Panc1 (cell line): ENCODE results near the gene SAMD1.

ENCODE experiments used
- CTCF ChIP-seq: fragments of 450-650 bp; IDR thresholded peaks from 2 replicates; pipeline ENCODE4 v1.5.1; 2017; ENCODE audit warnings: mild to moderate bottlenecking
- POLR2AphosphoS5 ChIP-seq: IDR thresholded peaks from 2 replicates; pipeline ENCODE4 v1.6.1; 2012; ENCODE audit warnings: mild to moderate bottlenecking, low read depth, low read length, moderate library complexity
- SIN3A ChIP-seq: IDR thresholded peaks from 2 replicates; pipeline ENCODE4 v1.6.1; 2012; ENCODE audit warnings: low read depth, mild to moderate bottlenecking, low read length, moderate library complexity, borderline replicate concordance; ENCODE audit not compliant: insufficient read depth
- TCF7L2 ChIP-seq: IDR thresholded peaks from 2 replicates; pipeline ENCODE4 v1.6.1; 2011; ENCODE audit warnings: mild to moderate bottlenecking, low read depth, low read length, inconsistent platforms
- TF ChIP-seq, protein P1 (sequence below), 2 experiments: IDR thresholded peaks; 2 replicates each; pipeline ENCODE4 v1.6.1; 2011 to 2012; ENCODE audit warnings: low read depth in 2 of 2, control low read depth in 1 of 2, low read length in 1 of 2, mild to moderate bottlenecking in 1 of 2, moderate library complexity in 1 of 2; ENCODE audit not compliant: insufficient read depth in 1 of 2

DNA sequence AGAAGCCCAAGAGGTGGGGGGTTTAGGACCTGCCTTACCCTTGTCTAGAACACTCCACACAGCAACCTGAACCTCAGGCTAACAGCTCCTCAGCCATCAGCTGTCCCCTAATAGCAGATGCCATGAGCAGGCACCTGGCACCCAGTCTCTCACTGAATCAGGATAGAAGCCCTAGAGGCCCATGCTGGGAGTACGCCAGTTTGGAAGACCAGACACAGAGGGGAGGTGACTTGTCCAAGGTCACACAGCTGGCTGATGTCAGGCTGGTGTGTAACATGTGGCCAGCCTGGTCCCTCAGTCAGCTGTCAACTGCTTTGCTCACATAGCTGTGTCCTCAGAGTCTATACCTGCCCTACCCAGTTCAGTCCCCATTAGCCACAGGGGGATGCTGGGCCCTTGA lies 12.8 kb upstream of the SAMD1 start:
- TF ChIP-seq CTCF (no peak), POLR2AphosphoS5 (no peak), SIN3A (no peak), TCF7L2 (no peak)
- TF ChIP-seq, protein P1, sequence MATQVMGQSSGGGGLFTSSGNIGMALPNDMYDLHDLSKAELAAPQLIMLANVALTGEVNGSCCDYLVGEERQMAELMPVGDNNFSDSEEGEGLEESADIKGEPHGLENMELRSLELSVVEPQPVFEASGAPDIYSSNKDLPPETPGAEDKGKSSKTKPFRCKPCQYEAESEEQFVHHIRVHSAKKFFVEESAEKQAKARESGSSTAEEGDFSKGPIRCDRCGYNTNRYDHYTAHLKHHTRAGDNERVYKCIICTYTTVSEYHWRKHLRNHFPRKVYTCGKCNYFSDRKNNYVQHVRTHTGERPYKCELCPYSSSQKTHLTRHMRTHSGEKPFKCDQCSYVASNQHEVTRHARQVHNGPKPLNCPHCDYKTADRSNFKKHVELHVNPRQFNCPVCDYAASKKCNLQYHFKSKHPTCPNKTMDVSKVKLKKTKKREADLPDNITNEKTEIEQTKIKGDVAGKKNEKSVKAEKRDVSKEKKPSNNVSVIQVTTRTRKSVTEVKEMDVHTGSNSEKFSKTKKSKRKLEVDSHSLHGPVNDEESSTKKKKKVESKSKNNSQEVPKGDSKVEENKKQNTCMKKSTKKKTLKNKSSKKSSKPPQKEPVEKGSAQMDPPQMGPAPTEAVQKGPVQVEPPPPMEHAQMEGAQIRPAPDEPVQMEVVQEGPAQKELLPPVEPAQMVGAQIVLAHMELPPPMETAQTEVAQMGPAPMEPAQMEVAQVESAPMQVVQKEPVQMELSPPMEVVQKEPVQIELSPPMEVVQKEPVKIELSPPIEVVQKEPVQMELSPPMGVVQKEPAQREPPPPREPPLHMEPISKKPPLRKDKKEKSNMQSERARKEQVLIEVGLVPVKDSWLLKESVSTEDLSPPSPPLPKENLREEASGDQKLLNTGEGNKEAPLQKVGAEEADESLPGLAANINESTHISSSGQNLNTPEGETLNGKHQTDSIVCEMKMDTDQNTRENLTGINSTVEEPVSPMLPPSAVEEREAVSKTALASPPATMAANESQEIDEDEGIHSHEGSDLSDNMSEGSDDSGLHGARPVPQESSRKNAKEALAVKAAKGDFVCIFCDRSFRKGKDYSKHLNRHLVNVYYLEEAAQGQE (IDR thresholded peaks at IDR 0.05; ENCODE audit: insufficient read depth in 1 of 2, low read depth in 2 of 2, low read length in 1 of 2) = no peak
